HG02840 (cell line): ENCODE results near the gene OR1E2.
"Not testable (repeated sequence)": the region's sequence is repeated elsewhere in the genome, so short reads cannot be mapped to it uniquely, and the experiment has no call there.

Experiments used
- ATAC-seq: cut with Tn5 transposase; IDR thresholded peaks from one replicate; pipeline ENCODE4 v1.9.1; 2021; ENCODE audit warnings: mild to moderate bottlenecking, moderate library complexity, moderate number of reproducible peaks; ENCODE audit not compliant: unreplicated experiment, low FRiP score

The OR1E2 gene

GRCh38 chr17:3400055-3400454, 33.6 kb downstream of the OR1E2 start:
- no peak for ATAC-seq

- no peak for ATAC-seq
These were observed 35.3 kb downstream of the OR1E2 start, which contains the start of gene OR1E1 for GRCh38 chr17:3398310-3398709. TSS of gene OR1E1 (minus strand) at chr17:3398410. CDS start at chr17:3398410, 0 bp downstream.

- ATAC-seq = not testable (repeated sequence)
These were observed 35.8 kb downstream of the OR1E2 start for GRCh38 chr17:3397801-3398200.

- ATAC-seq = no peak
These were observed 43.9 kb downstream of the OR1E2 start for GRCh38 chr17:3389791-3390190.

GRCh38 chr17:3385869-3386816, 47.5 kb downstream of the OR1E2 start, which contains the start of gene OR3A2:
TSS of gene OR3A2 (minus strand) at chr17:3386308.
- no peak for ATAC-seq
